HG02623 (cell line): Measurements from ENCODE around the gene EPB42.
"Not testable (repeated sequence)": the region's sequence is repeated elsewhere in the genome, so short reads cannot be mapped to it uniquely, and the experiment has no call there.

Experiments used
- ATAC-seq: cut with Tn5 transposase; IDR thresholded peaks from one replicate; pipeline ENCODE4 v1.9.1; 2021; ENCODE audit warnings: moderate library complexity; ENCODE audit not compliant: unreplicated experiment

EPB42 gene

DNA sequence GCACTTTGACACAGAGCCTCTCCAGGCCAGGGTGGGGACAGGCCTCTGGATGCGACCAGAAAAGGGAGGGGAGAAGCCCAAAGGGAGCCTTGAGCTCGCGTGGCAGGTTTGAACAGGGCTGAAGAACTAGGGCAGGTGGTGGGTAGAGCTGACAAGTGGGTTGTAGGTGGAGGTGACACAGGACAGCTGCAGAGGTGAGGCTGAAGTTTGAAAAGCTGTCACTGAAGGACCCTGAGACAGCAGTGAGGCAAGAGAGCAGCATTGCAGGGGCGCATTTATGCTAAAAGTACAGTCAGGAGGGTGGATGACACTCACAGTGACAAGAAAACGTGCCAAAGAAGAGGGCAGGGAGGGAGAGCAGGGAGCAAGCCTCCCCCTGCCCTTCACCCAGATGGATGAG lies 21.8 kb upstream of the EPB42 start:
- no peak for ATAC-seq

DNA sequence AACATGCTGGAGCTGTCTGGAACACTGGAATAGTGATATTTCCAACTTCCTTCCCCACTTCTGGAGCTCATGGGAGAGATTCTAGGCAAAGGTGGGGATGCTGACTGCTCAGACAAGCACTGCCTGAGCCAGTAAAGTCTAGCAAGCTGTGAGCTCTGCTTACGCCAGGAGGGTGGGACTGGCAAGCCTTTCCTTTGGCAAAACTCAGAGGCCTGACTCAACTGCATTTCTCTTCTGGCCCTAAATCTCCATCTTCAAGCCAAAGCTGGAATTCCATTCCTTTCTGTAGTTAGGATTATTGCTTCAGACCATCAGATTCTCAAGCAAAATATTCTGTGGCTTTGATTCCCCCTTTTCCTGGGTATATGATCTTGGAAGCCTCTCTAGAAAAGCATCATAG lies 20.3 kb upstream of the EPB42 start:
- no peak for ATAC-seq

DNA sequence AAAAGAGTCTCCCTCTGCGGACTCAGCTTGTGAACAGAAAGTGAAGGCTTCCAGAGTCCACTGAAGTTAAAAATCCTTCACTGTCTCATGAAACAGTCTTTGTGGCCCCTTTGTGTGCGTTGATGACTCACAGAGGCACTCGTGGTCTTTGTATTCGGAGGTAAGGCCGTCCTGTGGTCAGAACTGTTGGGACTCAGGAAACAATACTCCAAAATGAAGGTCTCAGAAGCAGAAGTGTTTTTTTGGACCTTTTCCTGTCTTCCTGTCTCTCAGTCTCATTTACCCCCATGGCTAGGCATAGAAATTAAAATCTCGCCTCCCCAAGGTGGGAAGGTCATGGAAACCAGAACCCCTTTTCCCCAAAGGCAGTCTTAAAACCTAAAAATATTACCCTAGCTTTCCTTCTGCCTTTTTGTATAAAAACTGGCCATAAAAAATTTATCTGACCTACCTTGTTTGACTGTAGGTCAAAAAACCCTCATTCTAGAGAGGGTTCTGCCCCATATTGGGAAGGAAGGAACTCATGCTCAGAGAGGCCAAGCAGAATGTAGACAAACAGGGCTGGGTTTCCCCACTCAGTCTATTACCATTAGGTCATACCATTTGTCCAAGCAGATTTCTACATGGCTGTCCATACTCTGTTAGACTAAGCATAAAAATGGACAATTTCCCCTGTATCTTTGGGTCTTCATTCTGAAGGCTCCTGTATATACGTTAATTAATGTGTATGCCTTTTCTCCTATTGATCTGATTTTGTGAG lies 19.1 kb upstream of the EPB42 start:
- ATAC-seq: no peak

DNA sequence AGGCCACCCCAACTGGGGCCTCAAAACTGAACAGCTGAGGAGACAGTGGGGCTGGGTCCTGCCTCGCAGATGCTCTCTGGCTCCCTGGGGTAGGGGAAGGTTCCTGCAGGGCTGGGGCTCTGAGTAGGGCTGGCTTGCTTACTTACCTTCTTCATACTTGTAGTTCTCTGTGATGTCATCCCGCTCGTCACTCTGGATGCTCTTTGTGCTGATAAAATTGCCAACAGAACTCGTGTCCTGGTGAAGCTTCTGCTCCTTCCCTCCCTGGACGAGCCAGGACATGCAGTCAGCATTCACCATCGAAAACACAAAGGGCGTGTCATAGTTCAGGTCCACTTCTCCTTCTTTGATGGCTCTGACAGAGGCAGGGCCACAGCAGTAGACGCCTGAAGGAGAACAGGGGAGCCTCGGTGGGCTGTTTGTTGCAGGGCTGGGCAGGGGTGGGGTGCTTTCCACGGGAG lies 17.9 kb upstream of the EPB42 start:
- ATAC-seq: no peak

DNA sequence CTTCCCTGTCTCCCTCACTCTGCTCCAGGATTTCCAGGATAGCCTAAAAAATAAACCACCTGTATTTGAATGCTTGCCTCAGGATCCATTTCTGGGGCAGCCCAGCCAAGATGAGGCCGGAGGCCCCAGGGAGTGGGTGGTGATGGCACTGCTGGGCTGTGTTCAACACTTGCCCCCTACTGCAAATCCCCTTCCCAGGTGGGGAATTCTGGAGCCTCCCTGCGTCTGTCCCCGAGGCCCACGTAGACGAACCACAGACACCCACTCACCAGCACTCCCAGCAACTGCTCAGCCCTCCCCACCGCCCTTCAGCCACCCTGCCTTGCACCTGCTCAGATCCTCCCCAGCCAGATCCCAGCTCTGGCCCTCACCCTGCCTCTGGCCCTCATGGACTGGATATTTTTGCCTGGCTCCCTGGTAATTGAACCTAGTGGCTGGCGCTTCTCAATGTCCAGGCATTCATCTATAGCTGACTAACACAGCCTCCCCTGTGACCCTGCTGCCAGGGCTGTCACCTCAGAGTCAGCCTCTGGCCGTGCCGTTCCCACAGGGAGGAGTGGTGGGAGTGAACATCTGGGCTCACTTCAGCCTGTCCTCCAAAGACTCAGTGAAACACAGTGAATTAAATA lies 17.1 kb upstream of the EPB42 start:
- no peak for ATAC-seq

DNA sequence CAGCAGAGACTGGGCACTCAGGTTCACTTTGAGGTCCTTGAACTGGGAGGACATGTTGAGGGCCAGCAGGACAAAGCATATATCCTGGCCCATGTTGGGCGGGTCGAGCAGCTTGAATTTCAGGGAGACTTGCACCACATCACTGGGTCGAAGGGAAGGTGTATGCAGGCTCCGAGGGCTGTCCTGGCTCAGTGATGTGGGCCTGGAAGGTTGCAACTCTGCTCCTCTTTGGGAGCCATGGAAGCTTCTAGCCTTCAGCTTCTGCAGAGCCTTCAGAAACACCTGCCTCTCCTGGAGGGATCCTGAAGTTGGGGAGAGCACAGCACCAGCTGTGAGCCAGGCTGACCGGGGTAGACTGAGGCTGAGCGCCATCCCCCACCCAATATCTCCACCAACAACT lies 14.7 kb upstream of the EPB42 start:
- no peak for ATAC-seq

DNA sequence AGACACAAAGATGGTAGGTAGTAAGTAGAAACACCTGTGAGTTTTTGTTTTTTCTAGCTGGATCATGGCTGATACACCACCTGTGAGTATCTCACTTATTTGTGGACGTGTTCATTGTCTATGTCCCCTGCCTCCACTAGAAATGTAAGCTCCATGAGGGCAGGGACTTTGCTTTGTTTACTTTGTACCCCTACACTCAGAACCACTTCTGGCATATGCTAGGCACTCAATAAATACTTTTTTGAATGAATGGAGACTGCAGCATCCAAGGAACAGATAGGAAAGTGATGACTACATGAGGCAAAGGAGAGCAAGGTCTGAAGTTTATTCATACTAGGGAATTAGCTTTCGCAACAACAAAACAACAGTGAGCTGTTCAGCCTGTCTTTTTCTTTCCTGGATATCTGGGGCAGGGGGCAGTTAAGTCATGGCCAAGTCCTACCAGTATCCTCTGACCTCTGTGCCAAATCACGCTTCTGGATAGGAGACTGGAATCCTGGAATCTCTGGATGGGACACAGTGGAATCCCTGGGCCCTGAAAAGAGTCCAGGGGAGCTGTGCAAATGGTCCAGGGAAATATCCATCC lies 11.6 kb upstream of the EPB42 start:
- ATAC-seq: no peak

DNA sequence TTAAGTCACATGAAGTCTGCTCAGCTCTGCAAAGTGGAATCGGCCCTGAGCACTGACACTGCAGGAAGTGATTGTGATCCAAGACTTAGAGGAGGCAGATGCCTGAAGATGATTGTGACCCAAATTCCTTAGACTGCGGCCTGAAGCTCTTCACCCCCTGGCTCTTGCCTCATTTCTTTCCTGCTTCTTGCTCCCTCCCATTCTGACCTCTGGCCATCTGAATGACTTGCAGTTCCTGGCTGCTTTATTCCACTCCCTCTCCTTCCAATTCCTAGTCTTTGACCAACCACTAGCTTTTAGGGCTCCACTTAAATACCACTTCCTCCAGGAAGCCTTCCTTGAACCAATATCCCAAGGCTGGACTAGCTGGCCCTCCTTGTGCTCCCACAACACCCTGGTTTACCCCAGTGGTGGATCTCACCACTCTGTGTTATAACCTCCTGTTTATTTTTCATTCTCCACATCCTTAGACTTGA lies 9.9 kb upstream of the EPB42 start:
- ATAC-seq: no peak

DNA sequence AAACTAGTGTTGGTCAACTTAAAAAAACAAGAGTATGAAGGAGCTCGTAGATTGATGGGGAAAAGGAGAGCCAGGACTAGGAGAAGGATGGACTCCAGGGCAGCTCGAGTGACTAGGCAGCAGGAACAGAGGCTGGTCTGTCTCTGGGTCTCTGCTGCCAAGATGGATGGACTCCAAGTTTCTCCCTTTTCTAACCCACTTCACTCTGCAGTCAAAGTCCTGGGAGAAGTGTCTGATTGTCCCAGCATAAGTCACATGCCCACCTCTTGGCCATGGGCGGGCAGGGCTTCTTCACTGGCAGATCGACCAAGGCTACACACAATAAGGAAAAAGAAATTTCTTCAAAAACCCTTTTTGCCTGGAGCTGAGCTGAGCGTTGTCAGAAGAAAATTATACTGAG lies 9.2 kb upstream of the EPB42 start:
- ATAC-seq: no peak

DNA sequence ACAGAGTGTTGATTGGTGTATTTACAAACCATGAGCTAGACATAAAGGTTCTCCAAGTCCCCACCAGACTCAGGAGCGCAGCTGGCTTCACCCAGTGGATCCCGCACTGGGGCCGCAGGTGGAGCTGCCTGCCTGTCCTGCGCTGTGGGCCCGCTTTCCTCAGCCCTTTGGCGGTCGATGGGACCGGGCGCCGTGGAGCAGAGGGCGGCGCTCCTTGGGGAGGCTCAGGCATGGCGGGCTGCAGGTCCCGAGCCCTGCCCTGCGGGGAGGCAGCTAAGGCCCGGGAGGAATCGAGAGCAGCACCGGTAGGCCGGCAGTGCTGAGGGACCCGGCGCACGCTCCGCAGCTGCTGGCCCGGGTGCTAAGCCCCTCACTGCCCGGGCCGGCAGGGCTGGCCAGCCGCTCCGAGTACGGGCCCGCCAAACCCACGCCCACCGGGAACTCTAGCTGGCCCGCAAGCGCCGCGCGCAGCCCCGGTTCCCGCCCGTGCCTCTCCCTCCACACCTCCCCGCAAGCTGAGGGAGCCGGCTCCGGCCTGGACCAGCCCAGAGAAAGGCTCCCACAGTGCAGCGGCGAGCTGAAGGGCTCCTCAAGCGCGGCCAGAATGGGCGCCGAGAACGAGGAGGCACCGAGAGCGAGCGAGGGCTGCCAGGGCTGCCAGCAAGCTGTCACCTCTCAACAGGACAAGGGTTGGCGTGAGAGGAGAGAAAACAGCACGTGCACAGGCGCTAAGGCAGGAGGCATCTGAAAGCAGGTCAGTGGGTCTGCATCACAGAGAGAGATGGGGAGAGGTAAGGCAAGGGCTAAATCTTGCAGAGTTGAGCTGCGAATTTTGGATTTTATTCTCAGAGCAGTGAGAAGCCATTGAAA lies 5.9 kb upstream of the EPB42 start:
- ATAC-seq: no peak

DNA sequence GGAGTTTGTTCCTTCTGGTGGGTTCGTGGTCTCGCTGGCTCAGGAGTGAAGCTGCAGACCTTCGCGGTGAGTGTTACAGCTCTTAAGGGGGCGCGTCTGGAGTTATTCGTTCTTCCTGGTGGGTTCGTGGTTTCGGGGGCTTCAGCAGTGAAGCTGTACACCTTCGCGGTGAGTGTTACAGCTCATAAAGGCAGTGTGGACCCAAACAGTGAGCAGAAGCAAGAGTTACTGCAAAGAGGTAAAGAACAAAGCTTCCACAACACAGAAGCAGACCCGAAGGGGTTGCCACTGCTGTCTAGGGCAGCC lies 5.1 kb upstream of the EPB42 start:
- not testable (repeated sequence) for ATAC-seq

DNA sequence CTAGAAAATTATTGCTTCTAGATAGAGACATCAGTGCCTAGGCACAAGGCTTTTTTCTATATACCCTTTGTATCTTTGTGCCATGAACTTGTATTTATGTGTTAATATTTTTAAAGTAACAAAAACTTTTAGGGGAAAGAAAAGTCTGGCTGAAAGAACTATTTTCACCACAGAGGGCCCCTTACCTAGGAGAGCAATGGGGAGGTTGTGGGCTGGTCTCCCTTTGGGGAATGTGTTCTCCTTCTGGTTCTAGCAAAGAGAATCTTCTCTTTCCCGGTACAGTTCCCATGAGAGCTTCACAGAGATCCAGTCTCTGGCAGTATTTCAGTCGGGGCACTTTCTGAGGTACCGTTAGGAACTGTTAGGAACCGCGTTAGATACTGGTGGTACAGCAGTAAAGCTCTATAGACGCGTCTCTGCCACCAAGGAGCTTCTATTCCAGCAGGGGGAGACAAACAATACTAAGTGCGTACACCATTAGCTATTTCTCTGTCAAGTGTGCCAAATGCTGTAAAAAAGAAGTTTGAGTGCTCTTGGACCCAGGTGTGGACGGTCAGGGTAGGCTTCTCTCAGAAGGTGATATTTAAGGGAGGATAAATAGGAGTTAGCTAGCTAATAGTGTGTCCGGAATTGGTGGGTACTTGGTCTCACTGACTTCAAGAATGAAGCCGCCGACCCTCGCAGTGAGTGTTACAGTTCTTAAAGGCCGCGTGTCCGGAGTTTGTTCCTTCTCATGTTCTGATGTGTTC lies 4.6 kb upstream of the EPB42 start:
- ATAC-seq: no peak

DNA sequence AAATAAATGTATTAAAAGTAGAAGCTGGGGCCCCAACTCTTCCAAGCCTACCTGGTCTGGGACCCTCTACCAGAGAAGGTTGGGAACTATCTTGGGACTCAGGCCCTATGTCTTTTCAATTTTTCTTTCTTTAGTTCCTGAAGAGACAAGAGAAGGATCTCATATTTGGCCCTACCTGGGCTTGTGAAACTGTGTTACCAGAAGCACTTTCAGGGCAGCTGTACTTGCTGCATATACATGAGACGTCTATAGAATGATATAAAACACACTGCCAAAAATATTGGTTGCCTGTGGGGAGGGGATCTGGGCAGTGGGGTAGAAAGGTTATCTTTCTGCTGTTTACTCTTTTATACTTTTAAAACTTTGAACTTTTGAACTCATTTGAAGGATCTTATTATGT lies 604 bp upstream of the EPB42 start:
- ATAC-seq: no peak

DNA sequence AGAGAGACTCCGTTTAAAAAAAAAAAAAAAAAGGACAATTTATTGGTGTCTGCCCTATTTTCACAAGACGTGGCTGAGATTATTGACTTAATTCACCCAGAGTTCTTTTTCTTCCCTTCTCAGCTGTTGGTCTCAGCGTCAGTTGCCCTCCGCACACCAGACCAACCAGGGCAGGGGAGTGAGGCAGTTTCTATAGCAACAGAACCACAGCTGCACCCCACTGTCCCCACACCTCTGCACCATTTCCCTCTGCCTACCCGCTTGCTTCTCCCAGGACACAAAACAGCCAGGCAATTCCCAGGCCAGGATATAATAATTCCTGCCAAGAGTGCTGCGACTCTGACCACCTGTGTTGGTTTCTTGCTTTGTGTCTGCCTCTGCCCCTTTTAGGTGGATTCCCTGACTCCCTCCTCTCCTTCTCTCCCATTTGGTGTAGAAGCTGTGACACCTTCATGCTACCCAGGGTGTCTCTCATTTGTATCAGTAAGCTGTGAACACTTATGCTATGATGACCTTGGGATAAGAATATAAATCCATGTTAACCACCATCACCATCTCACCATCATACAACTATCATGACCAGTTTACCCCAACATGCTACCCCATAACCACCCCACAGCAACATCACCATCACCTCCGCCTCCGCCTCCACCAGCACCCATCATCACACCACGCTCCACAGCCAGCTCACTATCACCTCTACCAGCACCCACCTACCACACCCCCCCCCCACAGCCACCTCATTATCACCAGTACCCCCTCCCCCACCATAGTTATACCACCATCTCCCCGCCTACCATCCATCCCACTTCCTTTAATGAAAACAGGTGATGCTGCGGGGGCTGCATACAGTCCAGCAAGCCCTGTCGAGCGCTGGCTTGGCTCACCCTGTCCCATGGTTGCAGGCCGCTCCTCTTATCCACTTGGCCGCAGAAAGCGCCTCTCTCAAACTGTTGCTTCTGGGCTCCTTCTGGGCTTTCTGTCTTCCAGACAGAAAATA lies 589 bp downstream of the EPB42 start:
- no peak for ATAC-seq

DNA sequence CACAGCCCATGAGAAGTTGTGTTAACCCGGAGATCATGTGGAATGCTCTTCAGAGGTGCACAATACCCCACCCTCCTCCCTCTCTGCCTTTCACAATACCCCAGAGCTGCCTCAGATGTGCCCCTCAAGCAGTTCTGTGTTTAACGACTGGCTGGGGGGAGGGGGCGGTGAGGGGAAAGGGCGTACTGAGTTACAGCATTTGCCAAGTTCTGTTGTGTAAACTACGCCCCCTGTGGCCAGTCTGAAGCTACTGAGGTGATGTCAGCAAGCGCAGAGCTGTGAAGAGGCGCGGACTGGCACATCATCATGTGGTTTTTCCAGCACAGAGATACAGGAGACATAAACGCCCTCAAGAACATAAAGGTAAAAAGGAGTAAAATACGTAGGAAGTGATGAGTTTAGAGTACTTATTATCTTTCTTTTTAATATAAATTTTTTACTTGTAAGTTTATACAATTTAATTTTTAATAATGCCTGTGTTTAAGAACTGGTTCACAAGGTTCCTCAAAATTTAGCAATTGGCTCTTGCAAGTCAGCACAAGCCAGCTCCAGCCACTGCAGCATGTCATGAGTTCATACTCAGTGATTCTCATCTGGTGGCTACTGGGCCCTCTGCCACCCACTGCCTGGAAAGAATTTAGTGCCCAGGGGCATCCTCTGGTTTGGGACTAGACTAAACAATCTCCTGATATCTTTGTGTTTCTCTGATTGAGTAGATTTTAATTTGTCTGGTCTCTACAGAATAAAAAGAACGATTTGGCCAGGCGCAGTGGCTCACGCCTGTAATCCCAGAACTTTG lies 1.7 kb downstream of the EPB42 start:
- ATAC-seq: no peak

DNA sequence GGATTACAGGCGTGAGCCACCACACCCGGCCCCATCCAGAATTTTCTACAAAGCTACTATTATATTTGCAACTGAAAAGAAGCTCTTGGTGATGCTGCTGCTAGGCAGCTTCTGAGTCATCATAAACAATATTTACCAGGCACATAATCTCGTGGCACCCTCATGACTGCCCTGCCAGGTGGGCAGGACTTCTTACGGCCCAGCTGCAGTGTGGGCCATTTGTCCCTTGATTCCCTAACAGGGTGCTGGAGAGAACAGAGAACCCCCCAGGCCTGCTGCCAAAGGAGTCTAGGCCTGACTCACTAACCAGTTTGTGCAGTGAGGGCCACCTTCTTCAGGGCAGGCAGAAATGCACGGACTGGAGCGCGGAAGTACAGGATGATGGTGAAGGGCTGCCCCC lies 4.9 kb downstream of the EPB42 start:
- ATAC-seq: no peak

DNA sequence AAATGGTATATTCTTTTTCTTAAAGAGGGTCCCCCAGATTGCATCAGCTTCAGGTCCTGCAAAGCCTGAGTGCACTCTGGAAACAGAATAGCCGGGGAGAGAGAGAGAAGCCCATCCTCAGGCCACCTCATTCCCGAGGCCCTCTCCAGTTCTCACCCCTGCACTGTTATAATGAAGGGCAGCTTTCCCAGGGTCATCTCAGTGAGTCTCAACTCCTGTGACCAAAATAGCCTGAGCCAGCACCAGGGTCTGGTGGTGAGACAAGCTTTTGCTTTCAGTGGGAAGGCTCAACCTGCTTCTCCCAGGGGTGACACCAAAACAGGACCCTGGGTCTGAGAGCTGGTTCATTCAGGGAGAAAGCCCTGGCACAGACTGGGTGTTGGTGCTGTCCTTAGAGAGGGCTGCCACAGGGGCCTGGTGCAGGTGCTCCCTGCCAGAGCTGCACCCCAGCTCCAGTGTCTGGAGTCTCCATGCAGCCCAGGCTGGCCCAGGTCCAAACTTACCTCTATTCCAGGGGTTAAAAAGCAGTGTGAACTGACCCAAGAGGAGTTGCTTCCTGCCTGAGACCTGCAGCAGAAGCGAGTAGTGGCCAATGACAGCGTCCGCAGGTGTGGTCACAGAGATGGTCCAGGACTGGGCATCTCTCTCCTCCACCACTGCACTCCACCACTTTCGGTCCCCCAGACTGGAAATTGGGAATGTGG lies 6.1 kb downstream of the EPB42 start:
- no peak for ATAC-seq

DNA sequence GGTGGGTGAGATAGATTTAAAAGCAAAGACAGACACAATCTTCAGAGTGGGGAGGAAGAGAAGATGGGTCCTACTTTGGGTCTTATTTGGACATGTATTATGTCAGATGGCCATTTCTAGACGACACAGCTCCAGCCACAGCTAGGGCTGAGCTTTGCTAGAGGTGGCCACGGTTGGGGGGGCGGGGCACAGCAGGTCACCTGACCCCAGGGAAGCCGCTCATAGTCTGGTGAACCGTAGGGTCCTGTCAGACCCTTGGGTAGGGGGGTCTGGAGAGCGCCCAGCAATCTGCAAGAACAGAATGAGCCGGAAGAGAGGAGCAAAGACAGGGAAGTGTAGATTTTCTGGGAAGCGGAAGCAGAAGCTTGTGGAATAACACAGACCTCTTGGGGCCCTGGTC lies 6.6 kb downstream of the EPB42 start:
- ATAC-seq: no peak
